HG03457 (cell line): ENCODE data around the gene CRKL.
"Not testable (repeated sequence)": the region's sequence is repeated elsewhere in the genome, so short reads cannot be mapped to it uniquely, and the experiment has no call there.

Source experiments
- ATAC-seq: cut with Tn5 transposase; IDR thresholded peaks from one replicate; pipeline ENCODE4 v1.9.1; 2021; ENCODE audit warnings: moderate number of reproducible peaks; ENCODE audit not compliant: unreplicated experiment

The CRKL gene

DNA sequence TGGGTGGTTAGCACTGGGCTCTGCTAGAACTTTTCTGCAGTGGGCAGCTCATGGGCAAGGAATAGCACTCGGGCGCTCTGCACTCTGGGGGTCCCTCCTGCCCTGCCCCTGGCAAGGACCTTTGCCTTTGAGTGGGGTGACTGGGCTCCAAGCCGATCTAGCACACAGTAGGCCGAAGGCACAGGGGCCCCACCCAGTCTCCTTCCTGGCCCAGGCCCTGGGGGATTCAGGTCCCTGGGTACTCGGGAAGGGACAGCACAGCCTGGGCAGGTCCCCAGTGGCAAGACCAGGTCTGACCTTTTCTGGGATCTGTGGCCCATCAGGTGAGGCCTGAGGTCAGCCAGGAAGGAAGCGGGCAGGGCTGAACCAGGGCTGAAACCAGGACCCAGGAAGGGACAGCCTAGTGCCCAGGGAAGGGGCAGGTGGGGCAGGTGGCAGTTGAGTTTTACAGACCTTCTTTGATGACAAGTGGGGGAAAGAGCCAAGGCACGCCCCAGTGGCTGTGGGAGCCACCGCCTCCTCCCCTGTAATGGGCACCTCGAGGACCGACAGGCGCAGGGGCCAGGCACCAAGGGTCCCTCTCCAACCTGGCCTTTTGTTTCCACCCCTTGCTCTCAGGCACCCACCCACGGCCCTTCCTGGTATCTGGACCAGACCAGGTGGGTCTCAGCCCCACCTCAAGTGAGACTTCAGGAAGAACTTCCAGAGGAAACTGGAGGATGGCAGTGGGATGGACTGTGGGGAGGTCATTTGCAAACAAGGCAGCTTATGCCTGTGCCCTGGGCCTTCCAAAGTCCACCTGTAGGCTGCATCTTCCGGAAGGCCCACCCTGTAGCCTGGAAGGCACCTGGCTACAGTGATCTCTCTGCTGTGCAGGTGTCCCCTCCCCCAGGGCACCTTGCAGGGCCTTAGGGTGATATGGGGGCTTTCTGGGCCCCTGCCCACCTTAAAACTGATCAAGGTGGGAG, 49.0 kb downstream of the CRKL start:
- no peak for ATAC-seq

DNA sequence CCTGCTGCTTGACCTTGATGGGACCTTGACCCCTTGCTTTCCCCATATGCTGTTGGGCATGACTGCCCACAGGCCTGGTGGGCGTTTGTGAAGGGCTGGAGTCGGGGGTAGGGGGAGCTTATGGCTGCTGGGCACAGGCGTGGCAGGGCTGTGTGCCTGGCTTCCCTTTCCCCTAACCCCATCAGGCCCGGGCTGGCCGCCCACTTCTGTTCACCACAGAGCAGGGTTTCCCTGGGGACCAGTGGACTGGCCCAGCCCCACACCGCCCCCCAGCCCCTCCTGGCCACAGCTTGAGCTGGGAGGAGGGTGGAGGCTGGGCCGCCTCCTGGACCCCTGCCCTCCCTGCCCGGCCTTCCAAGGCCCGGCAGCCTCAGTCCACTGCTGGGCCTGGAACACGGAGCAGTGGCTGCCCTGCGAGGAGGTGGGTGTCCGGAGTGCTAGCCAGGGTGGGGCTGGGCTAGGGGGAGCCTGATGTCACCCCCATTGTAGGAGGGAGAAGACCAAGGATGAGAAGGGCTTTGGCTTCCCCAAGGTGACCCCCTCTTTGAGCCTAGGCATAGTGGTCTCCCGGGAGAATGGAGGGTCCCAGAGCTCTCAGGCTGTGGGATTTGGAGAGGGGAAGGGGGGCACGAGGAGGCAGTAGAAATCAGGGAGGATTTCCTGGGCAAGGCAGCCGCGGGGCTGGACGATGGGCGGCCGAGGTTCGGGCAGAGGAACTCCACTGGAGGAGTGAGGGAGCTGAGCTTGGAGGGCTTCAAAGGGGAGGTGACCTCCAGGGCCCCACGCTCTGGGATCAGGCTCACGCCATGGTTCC, 49.9 kb downstream of the CRKL start, which contains the start of gene AIFM3:
TSS of gene AIFM3 (plus strand) at position 373 of the 814 bp plus-strand sequence. CDS start 690 bp downstream, outside the sequence.
- ATAC-seq = no peak

GRCh38 chr22:20967697-20968211, 50.5 kb downstream of the CRKL start:
- no peak for ATAC-seq

DNA sequence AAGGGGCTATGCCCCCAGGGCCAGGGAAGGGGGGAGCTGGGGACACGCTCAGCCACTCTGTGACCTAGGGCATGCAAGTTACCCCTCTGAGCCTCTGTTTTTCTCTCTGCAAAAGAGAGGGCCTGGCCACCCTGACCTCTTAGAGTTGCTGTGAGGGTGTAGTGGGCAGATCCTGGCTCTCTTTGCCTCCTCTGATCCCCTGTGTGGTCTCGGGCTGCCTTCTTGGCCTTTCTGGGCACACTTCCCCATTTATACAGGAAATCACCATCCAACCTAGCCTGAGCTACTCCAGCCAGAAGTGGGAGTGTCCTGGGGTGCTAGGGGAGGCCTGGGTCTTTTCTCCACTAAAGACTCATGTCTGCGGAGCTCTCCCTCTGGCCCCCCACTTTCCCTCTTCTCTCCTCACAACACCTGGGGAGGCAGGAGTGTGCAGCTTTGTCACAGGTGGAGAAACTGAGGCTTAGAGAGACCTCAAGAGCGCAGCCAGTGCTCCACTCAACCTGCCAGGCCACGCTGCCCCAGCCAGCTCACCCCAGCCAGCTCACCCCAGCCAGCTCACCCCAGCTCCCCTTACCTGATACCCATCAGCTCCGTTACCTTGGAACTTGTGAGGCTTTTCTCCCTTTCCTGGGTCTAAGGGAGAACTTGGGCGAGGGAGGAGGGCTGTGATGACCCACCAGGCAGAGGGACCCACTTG, 51.2 kb downstream of the CRKL start:
- ATAC-seq = no peak

- ATAC-seq = no peak
Observed at GRCh38 chr22:20970939-20971657, 53.9 kb downstream of the CRKL start.

DNA sequence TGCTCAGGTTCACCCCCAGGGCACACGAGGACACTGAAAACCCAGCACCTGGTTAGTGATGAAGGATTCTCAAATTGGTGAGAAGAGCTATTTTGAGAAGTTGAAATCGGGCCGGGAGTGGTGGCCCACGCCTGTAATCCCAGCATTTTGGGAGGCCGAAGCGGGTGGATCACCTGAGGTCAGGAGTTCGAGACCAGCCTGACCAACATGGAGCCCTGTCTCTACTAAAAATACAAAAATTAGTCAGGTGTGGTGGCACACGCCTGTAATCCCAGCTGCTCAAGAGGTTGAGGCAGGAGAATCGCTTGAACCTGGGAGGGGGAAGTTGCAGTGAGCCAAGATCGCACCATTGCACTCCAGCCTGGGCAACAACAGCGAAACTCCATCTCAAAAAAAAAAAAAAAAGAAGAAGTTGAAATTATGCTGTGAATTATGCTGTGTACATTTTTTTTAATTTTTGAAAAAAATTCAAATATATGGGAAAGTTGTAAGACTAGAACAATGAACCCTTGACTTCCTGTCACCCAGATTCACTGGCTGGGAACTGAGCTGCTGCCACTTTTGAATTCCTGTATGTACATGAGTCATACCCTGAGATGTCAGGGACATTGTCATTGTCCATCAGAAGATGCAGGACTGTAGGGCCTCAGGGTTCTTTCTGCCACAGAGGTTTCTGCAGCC, 54.9 kb downstream of the CRKL start:
- ATAC-seq = not testable (repeated sequence)

DNA sequence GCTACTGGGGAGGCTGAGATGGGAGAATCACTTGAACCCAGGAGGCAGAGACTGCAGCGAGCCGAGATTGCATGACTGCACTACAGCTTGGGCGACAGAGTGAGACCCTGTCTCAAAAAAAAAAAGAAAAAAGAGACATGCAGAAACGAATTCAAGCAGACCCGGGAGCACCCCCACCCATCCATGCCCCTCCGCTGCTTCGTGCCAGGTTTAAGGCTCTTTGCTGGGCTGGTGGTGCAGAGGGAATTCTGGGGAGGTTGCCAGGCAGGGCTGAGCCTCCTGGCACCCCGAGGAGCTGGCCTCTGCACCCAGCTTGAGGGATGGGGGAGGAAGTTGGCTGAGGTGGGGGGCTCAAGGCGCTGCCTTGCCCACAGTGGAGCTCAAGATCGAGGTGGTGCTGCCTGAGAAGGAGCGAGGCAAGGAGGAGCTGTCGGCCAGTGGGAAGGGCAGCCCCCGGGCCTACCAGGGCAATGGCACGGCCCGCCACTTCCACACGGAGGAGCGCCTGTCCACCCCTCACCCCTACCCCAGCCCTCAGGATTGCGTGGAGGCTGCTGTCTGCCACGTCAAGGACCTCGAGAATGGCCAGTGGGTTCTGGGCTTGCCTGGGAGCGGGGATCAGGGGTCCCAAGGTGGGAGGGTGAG, 55.8 kb downstream of the CRKL start:
- no peak for ATAC-seq

DNA sequence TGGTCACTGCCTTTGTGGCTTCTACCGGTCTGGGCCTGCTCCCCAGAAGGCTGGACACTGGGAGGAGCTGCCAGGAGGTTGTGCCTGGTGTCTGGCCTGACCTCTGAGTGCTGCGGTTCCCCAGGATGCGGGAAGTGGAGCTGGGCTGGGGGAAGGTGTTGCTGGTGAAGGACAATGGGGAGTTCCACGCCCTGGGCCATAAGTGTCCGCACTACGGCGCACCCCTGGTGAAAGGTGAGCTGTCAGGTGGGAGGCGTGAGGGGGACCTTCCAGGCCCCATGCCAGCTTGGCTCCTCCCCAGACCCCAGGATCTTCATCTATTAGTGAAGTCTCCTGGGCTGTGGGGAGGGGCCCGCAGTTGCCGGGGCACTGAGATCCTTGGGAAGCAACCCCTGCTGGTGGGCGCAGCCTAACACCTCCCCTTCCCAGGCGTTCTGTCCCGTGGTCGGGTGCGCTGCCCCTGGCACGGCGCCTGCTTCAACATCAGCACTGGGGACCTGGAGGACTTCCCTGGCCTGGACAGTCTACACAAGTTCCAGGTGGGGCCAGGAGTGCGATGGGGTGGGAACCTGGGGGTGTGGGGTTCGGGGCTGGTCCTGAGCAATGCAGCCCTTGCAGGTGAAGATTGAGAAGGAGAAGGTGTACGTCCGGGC, 56.6 kb downstream of the CRKL start:
- ATAC-seq = no peak

DNA sequence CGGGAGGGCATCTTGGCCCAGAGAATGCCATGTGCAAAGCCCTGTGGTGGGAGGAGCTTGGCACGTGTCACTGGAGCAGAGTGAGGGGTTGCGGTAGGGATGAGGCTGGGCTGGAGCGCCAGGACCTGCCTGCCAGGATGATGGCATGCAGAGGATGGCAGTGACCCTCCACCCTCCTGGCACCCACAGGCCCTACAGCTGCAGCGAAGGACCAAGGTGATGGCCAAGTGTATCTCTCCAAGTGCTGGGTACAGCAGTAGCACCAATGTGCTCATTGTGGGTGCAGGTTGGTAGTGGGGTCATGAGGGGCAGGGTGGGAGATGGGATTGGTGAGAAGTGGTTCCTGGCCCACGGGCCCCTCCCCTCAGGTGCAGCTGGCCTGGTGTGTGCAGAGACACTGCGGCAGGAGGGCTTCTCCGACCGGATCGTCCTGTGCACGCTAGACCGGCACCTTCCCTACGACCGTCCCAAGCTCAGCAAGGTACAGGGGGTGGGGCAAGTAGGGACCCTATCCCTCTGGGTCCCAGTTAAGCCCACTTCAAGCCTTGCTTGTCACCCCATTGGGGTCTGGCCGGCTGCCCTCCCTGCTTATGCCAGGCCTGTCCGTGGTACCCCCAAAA, 57.2 kb downstream of the CRKL start:
- ATAC-seq = no peak

GRCh38 chr22:20975541-20976290, 58.5 kb downstream of the CRKL start:
- no peak for ATAC-seq

- no peak for ATAC-seq
Observed at GRCh38 chr22:20976291-20976877, 59.2 kb downstream of the CRKL start.

GRCh38 chr22:20977019-20977418, 59.8 kb downstream of the CRKL start:
- ATAC-seq = no peak

GRCh38 chr22:20977516-20978170, 60.4 kb downstream of the CRKL start:
- no peak for ATAC-seq

GRCh38 chr22:20978419-20978818, 61.2 kb downstream of the CRKL start:
- no peak for ATAC-seq

DNA sequence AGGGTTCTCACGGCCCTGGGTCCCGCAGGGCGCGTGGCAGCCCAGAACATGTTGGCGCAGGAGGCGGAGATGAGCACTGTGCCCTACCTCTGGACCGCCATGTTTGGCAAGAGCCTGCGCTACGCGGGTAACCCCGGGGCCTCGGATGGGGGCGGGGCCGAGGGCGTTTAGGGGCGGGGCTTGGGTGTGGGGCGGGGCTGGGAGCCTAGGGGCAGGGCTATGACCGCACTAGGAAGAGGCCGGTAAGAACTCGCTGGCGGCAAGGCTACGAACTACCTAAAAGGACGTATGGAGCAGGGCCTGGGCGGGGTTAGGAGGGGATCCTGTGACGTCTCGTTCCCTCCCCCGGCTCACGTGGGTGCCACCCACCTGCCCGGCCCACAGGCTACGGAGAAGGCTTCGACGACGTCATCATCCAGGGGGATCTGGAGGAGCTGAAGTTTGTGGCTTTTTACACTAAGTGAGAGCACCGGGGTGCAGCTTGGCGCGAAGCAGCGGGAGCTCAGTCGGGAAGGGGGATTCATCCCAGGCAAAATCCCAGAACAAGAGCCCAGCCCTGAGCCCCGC, 62.1 kb downstream of the CRKL start:
- ATAC-seq = no peak

- no peak for ATAC-seq
Observed at GRCh38 chr22:20979940-20980453, 62.8 kb downstream of the CRKL start.
